SK-MEL-5 (cell line): Measurements from ENCODE around the gene RPUSD1. TPM values are rescaled to one million over a fixed set of nuclear protein-coding genes. Genes with fewer than 3 reads are reported as not detected.
"Not testable (repeated sequence)": the region's sequence is repeated elsewhere in the genome, so short reads cannot be mapped to it uniquely, and the experiment has no call there.

Source experiments
- DNase-seq: peaks from one replicate; pipeline ENCODE4 v3.0.0-alpha.2; 2016; ENCODE audit warnings: low read depth, low spot score
- in situ Hi-C: cut with HindIII; loops from 2 replicates; pipeline ENCODE4 v1.10.0; 2016; ENCODE audit warnings: low sequenced_read_pairs, high pct_unique_total_duplicates, low pct_unique_long_range_greater_than_20kb
- total RNA-seq: library from RNA; depleted of rRNA; stranded (reverse); fragments of >200 nt; shearing (Covaris generic); gene quantifications from 2 replicates; pipeline ENCODE4 v1.2.3, GENCODE V29; 2014

The RPUSD1 gene
- total RNA-seq, 1 experiment from 2014 or later: 32.6 TPM

DNA sequence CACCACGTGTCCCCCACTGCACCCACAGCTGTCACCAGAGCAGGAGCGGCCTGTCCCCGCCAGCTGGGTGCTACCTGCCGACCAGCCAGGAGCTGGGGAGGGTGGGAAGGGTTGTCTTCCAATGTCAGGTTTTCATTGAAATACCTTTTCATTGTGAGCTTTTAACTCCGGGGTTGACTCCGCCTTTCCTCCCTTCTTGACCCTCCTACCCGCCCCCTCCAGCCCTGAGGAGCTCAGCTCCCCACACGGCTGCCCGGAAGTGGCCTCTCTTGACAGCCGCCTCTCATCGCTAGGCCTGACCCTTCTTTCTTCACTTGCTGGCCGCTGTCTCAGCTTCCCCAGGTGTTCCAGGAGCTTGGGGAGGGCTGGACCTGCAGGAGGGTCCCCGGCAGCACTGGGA is 33.6 kb upstream of the RPUSD1 start:
- in situ Hi-C loops: no loop called here
- DNase-seq: no peak

DNA sequence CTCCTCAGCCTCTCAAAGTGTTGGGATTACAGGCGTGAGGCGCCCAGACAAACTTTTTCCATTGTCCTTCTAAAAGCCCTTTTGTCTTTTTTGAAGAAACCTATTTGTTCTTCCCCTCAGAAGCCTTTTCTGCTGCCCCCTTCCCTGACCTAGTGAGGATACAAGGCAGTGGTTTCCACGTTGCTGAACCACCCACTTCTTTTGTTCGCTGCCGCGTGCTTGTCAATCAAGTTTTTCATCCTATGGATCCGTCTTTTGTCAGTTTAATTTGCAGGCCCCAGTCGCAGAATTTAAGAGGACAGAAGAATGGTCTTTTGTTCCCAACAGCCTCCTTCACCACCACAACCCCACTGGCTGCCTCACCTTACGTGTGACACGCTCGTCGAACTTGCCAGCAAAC is 32.6 kb upstream of the RPUSD1 start:
- in situ Hi-C loops: no loop called here

DNA sequence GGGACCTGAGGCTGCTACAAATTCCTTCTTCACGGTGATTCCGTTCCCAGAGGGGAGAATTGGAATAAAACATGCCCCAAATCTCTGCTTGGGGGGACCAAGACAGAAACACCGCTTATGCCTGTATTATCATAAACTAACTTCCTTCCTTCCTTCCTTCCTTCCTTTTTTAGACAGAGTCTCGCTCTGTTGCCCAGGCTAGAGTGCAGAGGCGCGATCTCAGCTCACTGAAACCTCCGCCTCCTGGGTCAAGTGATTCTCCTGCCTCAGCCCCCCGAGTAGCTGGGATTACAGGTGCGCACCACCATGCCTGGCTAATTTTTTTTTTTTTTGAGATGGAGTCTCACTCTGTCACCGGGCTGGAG is 31.8 kb upstream of the RPUSD1 start:
- in situ Hi-C loops, DNase-seq: not testable (repeated sequence)

More for the DNA sequence above, 32.6 kb upstream of the RPUSD1 start:
- DNase-seq: no peak

DNA sequence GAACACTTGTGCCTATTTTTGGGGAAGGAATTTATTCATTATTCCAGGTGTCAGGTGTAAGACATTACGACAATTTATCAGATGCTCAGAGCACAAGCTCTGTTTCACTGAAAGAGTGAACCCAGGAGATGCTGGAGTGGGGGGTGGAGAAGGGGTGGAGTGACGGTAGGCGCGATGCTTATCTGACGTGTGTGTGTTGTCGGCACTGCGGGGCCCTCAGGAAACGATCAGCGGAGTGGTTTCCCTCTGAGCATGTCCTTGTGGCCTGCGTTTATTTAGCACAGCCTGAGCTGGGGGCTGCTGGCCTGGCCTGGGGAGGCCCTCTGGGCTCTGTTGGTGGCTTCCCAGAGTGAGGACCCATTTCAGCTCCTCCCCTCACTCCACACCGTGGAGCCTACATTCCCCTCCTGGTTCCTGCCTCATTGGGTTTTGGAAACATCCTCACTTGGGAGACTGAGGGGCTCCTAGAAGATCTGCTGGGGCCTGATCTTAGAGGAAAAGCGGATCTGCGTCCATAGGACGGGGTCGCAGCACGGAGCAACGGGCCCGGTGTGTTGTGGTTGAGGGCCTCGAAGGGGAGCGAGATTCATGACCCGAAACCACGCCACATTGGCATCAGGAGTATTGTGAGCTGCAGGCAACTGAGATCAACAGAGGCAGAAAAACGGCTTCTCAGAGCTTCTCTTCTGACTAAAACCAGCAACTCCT is 31.3 kb upstream of the RPUSD1 start:
- no peak for DNase-seq
- in situ Hi-C loops: no loop called here

DNA sequence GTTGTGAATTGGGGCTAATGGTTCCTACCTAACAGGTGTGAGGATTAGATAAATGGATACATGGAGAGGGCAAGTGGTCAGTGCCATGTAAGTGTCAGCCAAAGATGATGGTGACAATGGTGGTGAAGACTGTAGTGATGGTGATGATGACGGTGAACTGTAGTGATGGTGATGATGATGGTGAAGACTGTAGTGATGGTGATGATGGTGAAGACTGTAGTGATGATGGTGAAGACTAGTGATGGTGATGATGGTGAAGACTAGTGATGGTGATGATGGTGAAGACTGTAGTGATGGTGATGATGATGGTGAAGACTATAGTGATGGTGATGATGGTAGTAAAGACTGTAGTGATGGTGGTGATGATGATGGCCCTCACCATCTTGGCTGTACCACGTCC is 30.4 kb upstream of the RPUSD1 start:
- in situ Hi-C loops: no loop called here
- no peak for DNase-seq

DNA sequence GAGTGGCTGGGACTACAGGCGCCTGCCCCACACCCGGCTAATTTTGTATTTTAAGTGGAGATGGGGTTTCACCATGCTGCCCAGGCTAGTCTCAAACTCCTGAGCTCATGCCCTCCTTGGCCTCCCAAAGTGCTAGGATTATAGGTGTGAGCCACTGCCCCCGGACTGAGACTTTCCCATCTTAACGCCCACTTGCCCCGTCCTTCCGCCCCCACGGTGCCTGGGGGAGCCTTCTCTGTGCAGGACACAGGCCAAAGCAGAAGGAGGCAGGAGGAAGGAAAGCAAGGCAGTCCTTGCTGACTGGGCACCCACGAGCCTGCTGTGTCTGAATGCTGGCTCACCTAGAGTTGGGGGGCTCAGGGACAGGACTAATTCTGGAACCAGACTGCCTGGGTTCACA is 30.0 kb upstream of the RPUSD1 start:
- DNase-seq: no peak
- in situ Hi-C loops: no loop called here

DNA sequence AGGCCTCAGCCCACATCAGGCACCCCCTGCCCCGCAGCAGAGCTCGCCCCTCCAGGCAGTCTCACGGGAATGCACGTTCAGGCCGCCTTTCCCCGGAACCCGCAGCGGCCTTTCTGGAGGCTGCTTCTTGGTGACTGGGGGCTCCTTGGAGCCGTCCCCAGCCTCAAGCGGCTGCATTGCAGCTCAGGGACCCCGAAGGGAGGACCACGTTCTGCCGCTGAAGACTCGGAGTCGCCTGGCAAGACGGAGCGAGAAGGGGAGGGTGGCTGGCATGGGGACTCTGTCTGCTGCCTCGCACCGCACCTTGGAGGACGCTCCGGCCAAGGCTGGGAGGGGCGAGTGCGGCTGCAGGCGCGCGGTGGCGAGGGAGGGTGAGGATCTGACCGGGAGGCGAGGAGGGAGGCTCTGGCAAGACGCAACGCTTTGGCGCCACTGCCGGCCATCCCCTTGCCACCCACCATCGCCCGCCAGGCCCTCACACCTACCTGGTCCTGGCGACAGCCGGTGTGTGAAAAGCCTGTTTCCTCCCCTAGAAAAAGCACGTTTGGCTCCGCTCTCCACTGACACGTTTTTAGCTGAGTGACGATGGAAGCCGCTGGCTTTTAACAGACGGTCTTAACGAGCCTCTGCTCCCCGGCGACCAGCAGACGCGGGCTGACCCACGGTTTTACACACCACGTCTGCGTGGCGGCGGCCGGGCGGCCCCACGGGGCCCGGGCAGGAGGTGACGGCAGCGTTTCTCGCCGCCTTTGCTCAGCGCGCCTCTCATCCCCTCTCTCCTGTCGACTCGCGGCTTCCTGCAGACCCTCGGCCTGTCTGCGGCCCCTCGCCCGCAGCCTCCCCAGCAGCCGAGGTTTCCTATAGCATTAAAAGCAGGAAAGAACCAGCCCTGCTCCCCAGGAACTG is 29.1 kb upstream of the RPUSD1 start:
- in situ Hi-C loops: no loop called here
- no peak for DNase-seq

DNA sequence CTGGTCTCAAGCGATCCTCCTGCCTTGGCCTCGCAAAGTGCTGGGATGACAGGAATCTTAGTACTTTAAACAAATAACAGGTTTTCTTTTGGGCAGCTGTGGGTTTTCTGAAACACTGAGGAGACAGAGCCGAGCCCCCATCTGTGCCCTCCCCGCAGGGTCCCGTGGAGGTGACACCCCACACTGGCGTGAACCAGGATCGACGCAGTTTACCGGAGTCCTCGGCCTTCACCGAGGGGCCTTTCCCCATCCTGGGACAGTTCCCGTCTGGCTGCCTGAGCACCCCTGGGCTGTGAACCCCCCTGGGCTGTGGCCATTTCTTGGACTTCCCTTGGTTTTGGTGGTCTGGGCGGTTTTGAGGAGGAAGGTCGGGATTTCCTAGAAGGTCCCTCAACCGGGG is 27.7 kb upstream of the RPUSD1 start:
- in situ Hi-C loops: no loop called here
- no peak for DNase-seq

DNA sequence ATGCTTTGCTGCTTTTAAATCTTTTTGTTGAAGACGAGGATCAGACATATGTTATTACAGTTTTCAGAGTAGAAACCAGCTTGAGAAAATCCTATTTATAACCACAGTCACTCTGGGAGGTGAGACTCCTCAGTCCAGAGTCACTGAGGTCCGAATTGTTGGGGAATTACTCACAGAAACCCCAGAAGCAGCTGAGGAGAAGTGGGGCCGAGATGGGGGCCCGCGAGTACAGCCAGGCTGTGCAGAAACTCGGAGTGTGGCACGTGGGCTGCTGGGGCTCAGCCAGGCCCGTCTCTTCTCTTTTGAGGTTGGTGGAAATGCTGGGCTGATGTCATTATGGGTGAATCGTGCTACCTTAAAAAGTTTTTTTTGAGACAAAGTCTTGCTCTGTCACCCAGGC is 26.8 kb upstream of the RPUSD1 start:
- in situ Hi-C loops: no loop called here
- DNase-seq: no peak

DNA sequence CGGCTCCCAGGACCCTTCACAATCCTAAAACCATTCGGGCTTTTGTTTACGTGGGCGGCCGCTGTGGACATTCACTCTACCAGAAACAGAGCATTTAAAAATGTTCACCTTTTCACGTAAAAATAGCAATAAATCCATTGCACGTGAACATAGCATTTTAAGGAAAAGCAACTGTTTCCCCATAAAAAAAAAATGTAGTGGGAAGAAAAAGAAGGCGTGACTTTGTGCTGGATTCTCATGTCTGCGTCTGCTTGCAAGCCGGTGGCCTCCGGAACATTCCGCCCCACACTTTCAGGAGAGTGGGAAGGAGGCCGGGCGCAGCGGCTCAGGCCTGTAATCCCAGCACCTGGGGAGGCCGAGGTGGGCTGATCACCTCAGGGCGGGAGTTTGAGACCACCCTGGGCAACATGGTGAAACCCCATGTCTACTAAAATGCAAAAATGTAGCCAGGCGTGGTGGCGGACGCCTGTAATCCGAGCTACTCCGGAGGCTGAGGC is 25.8 kb upstream of the RPUSD1 start:
- no peak for DNase-seq
- in situ Hi-C loops: no loop called here

DNA sequence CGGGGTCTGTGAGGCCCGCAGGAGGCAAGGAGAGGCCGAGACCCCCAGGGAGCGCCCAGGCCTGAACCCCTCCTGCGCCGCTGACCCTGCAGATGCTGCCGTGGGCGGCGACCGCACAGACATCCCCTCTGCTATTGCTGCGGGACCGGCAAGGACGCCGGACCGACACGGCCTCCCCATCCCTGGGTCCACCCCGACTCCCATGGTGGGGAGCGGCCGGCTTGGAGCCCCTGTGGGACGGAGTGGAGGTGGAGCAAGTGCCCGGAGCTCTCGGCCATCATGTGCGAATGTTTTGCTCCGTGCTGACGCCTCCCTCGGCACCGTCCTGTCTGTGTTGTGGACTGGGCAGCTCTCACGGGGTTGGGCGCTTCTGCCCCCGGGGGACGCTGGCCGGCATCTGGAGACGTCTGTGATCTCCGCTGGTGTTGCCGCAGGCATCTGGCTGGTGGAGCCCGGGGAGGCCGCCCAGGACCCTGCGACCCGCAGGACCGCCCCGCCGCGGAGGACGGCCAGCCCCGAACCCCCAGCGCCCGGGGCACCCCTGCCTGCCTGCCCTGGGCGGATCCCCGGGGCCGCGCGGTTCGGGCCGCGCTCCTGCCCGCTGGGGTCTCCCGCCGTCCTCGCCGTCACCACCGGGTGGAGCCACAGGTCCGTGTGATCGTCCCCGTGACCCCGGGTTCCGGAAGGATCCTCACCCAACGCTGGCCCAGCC is 25.2 kb upstream of the RPUSD1 start:
- in situ Hi-C loops: no loop called here
- peak; percentile 70 for DNase-seq

DNA sequence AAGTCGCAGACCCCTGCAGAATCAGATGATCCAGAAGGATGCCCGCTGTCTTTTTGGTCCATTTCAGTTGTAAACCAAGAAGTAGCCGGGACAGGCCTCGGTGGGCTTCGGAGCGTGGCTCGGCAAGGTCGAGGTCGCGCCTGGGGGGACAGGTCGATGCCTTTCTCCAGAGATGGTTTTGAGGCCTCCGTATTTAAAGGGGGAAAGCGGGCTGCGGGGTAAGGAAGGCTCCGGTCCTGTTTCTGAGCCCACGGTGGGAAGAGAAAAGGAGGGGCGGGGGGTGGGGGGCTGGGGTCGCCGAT is 19.9 kb upstream of the RPUSD1 start:
- in situ Hi-C loops: no loop called here

DNA sequence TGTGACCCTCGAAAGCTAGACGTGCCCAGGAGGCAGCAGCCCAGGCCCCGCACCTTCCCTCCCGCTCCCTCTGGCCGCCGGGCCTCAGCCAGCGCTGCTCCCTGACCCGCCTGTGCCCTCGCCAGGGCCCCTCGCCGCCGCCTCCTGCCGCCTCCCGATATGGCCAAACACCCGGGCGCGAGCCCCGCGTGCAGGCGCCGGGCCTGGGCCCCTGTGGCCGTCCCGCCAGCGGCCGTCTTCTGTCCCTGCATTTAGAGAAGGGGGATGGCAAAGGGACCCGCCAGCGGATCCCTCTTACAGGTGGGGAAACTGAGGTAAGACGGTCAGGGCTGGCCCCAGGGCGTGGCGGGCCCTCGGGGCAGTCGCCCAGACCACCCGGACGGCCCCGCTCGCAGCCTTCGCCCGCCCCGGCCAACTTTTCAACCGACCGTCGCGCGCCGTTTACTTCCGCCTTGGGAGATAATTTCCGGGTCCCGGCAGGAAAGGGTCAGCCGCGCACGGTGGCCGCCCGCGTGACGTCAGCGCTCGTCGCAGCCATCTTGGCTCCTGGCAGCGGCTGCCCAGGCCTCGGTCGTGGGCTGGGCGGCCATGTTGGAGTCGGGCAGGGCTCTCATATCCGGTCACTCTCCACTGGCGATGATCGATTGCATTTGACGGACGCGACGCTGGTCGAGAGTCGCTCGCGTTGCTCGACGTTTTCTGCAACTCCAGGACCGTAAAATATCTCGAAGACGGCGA is 19.3 kb upstream of the RPUSD1 start:
- DNase-seq: peak; percentile 91
- in situ Hi-C loops: no loop called here

More for the DNA sequence above, 19.9 kb upstream of the RPUSD1 start:
- no peak for DNase-seq

DNA sequence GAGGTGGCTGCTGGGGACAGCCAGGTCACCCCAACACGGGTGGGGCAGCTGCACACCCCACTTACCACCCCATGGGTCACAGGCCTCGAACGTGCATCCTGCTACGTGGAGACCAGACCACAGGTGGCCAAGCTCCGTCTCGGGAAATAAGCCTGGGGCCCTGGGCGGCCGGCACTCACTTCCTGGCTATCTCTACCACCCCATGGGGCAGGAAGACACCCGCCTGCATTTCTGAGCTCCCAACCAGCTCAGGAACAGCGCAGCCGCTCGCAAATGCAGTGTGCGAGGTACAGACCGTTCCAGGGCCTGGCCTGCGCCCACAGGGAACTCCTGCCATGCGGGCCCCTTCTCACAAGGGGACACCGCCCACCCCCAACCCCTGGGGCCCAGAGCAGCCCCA is 17.3 kb upstream of the RPUSD1 start:
- DNase-seq: no peak
- in situ Hi-C loops: no loop called here

DNA sequence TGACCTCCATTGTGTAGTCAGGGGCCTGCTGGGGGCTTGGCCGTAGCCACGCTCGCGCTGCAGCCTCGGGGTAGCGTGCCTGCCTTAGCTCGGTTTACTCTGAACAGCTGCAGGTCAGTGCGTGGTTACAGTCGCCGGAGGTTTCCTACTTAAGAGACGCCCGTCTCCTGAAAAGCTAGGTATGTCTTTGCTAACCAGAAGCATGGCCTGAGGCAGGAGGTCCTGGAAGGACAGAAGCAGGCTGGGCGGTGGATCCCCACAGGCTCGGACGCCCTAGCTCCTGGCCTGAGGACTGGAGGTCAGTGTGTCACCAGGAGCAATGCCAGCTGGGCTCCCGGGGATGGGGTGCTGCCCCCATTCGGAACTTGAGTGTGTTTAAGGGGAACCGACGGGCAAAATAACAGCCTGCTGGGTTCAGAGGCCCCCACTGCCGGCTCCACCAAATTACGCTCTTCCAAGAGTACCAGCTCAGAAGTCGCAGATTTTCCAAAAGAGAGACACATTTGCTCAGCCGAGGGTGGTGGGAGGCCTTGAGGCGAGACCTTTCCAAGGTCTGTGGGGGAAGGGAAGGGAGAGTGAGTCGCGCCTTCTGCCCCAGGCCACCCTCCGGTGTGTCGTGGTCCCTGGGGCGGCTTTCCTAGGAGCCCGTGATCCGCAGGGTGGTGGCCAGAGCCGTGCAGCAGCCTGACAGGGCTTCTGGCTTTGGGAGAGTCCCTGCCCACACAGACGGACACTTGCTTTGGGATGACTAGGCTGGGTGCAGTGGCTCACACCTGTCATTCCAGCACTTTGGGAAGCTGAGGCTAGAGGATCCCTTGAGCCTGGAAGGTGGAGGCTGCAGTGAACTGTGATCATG is 16.2 kb upstream of the RPUSD1 start:
- DNase-seq: no peak
- in situ Hi-C loops: no loop called here

DNA sequence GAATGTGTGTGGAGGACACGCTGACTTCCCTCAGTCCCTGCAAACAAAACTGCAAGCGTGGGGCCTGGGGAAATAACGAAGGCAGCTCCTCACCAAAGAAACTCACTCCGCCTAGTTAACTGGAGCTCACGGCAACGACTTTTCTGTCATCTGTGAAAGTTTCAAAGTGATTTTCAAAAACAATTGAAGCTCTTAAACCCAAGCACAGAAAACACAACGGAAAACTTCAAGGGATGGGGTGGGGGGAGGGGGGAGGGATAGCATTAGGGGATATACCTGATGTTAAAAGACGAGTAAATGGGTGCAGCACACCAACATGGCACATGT is 15.5 kb upstream of the RPUSD1 start:
- in situ Hi-C loops: no loop called here
- DNase-seq: no peak
